ENCODE results near the gene SPAG16.

SPAG16 gene

GRCh38 chr2:214325404-214325803, 1041.1 kb downstream of the SPAG16 start:
- H3K27ac Mint-ChIP-seq = no peak overlapping the region
- no peaks in the 10 kb centered on the region for H3K4me1 Mint-ChIP-seq (ENCODE audit: low read depth)
- H3K36me3 Mint-ChIP-seq = no peaks in the 10 kb centered on the region
- no peak overlapping the region for H3K4me3 Mint-ChIP-seq
- H3K9me3 Mint-ChIP-seq (ENCODE audit: low read depth) = no peaks in the 10 kb centered on the region
- H3K27me3 Mint-ChIP-seq = no peaks in the 10 kb centered on the region

GRCh38 chr2:214328941-214329340, 1044.7 kb downstream of the SPAG16 start:
- no peak overlapping the region for H3K4me3 Mint-ChIP-seq
- no peak overlapping the region for H3K27ac Mint-ChIP-seq
- H3K36me3 Mint-ChIP-seq = no peaks in the 10 kb centered on the region
- H3K9me3 Mint-ChIP-seq (ENCODE audit: low read depth) = no peaks in the 10 kb centered on the region
- no peaks in the 10 kb centered on the region for H3K4me1 Mint-ChIP-seq (ENCODE audit: low read depth)
- H3K27me3 Mint-ChIP-seq = no peaks in the 10 kb centered on the region

GRCh38 chr2:214341646-214342045, 1057.4 kb downstream of the SPAG16 start:
- H3K27me3 Mint-ChIP-seq = no peaks in the 10 kb centered on the region
- H3K36me3 Mint-ChIP-seq = no peaks in the 10 kb centered on the region
- H3K9me3 Mint-ChIP-seq (ENCODE audit: low read depth) = no peaks in the 10 kb centered on the region
- H3K27ac Mint-ChIP-seq = no peak overlapping the region
- no peak overlapping the region for H3K4me3 Mint-ChIP-seq
- H3K4me1 Mint-ChIP-seq (ENCODE audit: low read depth) = no peaks in the 10 kb centered on the region

- Mint-ChIP-seq H3K36me3 (no peaks in the 10 kb centered on the region), H3K27ac (no peak overlapping the region), H3K27me3 (no peaks in the 10 kb centered on the region), H3K9me3 (ENCODE audit: low read depth) (peaks cover 13% of the 10 kb centered on the region), H3K4me1 (ENCODE audit: low read depth) (no peaks in the 10 kb centered on the region), H3K4me3 (no peak overlapping the region)
Observed at GRCh38 chr2:214358506-214358905, 1074.2 kb downstream of the SPAG16 start.

- peaks cover 13% of the 10 kb centered on the region for H3K9me3 Mint-ChIP-seq (ENCODE audit: low read depth)
- H3K4me1 Mint-ChIP-seq (ENCODE audit: low read depth) = no peaks in the 10 kb centered on the region
- no peaks in the 10 kb centered on the region for H3K27me3 Mint-ChIP-seq
- no peak overlapping the region for H3K27ac Mint-ChIP-seq
- no peaks in the 10 kb centered on the region for H3K36me3 Mint-ChIP-seq
- H3K4me3 Mint-ChIP-seq = no peak overlapping the region
Observed at GRCh38 chr2:214361116-214361515, 1076.9 kb downstream of the SPAG16 start.

- Mint-ChIP-seq H3K4me1 (ENCODE audit: low read depth) (no peaks in the 10 kb centered on the region), H3K27me3 (no peaks in the 10 kb centered on the region), H3K9me3 (ENCODE audit: low read depth) (no peaks in the 10 kb centered on the region), H3K4me3 (no peak overlapping the region), H3K27ac (no peak overlapping the region), H3K36me3 (no peaks in the 10 kb centered on the region)
Observed at GRCh38 chr2:214365549-214365948, 1081.3 kb downstream of the SPAG16 start.

- Mint-ChIP-seq H3K4me3 (no peak overlapping the region), H3K9me3 (ENCODE audit: low read depth) (no peaks in the 10 kb centered on the region), H3K4me1 (ENCODE audit: low read depth) (no peaks in the 10 kb centered on the region), H3K27me3 (no peaks in the 10 kb centered on the region), H3K36me3 (no peaks in the 10 kb centered on the region), H3K27ac (no peak overlapping the region)
Observed at GRCh38 chr2:214367171-214367570, 1082.9 kb downstream of the SPAG16 start.

- no peaks in the 10 kb centered on the region for H3K4me1 Mint-ChIP-seq (ENCODE audit: low read depth)
- H3K27me3 Mint-ChIP-seq = no peaks in the 10 kb centered on the region
- H3K36me3 Mint-ChIP-seq = no peaks in the 10 kb centered on the region
- no peak overlapping the region for H3K4me3 Mint-ChIP-seq
- H3K27ac Mint-ChIP-seq = no peak overlapping the region
- no peaks in the 10 kb centered on the region for H3K9me3 Mint-ChIP-seq (ENCODE audit: low read depth)
Observed at GRCh38 chr2:214376618-214377285, 1092.5 kb downstream of the SPAG16 start.

- no peaks in the 10 kb centered on the region for H3K27me3 Mint-ChIP-seq
- H3K9me3 Mint-ChIP-seq (ENCODE audit: low read depth) = no peaks in the 10 kb centered on the region
- H3K27ac Mint-ChIP-seq = no peak overlapping the region
- H3K36me3 Mint-ChIP-seq = no peaks in the 10 kb centered on the region
- H3K4me1 Mint-ChIP-seq (ENCODE audit: low read depth) = no peaks in the 10 kb centered on the region
- no peak overlapping the region for H3K4me3 Mint-ChIP-seq
Observed at GRCh38 chr2:214377286-214377624, 1093.0 kb downstream of the SPAG16 start.

GRCh38 chr2:214378455-214379103, 1094.3 kb downstream of the SPAG16 start:
- Mint-ChIP-seq H3K36me3 (no peaks in the 10 kb centered on the region), H3K4me3 (no peak overlapping the region), H3K4me1 (ENCODE audit: low read depth) (no peaks in the 10 kb centered on the region), H3K27me3 (no peaks in the 10 kb centered on the region), H3K27ac (no peak overlapping the region), H3K9me3 (ENCODE audit: low read depth) (no peaks in the 10 kb centered on the region)

- H3K27ac Mint-ChIP-seq = no peak overlapping the region
- no peaks in the 10 kb centered on the region for H3K27me3 Mint-ChIP-seq
- no peaks in the 10 kb centered on the region for H3K4me1 Mint-ChIP-seq (ENCODE audit: low read depth)
- H3K36me3 Mint-ChIP-seq = no peaks in the 10 kb centered on the region
- no peaks in the 10 kb centered on the region for H3K9me3 Mint-ChIP-seq (ENCODE audit: low read depth)
- H3K4me3 Mint-ChIP-seq = no peak overlapping the region
Observed at GRCh38 chr2:214379227-214379626, 1095.0 kb downstream of the SPAG16 start.

- no peaks in the 10 kb centered on the region for H3K27me3 Mint-ChIP-seq
- H3K36me3 Mint-ChIP-seq = no peaks in the 10 kb centered on the region
- no peak overlapping the region for H3K4me3 Mint-ChIP-seq
- no peaks in the 10 kb centered on the region for H3K9me3 Mint-ChIP-seq (ENCODE audit: low read depth)
- no peak overlapping the region for H3K27ac Mint-ChIP-seq
- H3K4me1 Mint-ChIP-seq (ENCODE audit: low read depth) = no peaks in the 10 kb centered on the region
Observed at GRCh38 chr2:214380681-214381080, 1096.4 kb downstream of the SPAG16 start.

GRCh38 chr2:214382229-214382628, 1098.0 kb downstream of the SPAG16 start:
- no peaks in the 10 kb centered on the region for H3K27me3 Mint-ChIP-seq
- no peaks in the 10 kb centered on the region for H3K4me1 Mint-ChIP-seq (ENCODE audit: low read depth)
- no peaks in the 10 kb centered on the region for H3K36me3 Mint-ChIP-seq
- H3K4me3 Mint-ChIP-seq = no peak overlapping the region
- H3K9me3 Mint-ChIP-seq (ENCODE audit: low read depth) = no peaks in the 10 kb centered on the region
- H3K27ac Mint-ChIP-seq = no peak overlapping the region

GRCh38 chr2:214386720-214387119, 1102.5 kb downstream of the SPAG16 start:
- H3K36me3 Mint-ChIP-seq = no peaks in the 10 kb centered on the region
- H3K4me1 Mint-ChIP-seq (ENCODE audit: low read depth) = no peaks in the 10 kb centered on the region
- H3K9me3 Mint-ChIP-seq (ENCODE audit: low read depth) = no peaks in the 10 kb centered on the region
- H3K4me3 Mint-ChIP-seq = no peak overlapping the region
- no peak overlapping the region for H3K27ac Mint-ChIP-seq
- H3K27me3 Mint-ChIP-seq = no peaks in the 10 kb centered on the region

GRCh38 chr2:214389334-214389733, 1105.1 kb downstream of the SPAG16 start:
- Mint-ChIP-seq H3K4me3 (no peak overlapping the region), H3K9me3 (ENCODE audit: low read depth) (no peaks in the 10 kb centered on the region), H3K36me3 (no peaks in the 10 kb centered on the region), H3K27me3 (no peaks in the 10 kb centered on the region), H3K4me1 (ENCODE audit: low read depth) (no peaks in the 10 kb centered on the region), H3K27ac (no peak overlapping the region)

- no peak overlapping the region for H3K27ac Mint-ChIP-seq
- no peaks in the 10 kb centered on the region for H3K4me1 Mint-ChIP-seq (ENCODE audit: low read depth)
- H3K4me3 Mint-ChIP-seq = no peak overlapping the region
- H3K9me3 Mint-ChIP-seq (ENCODE audit: low read depth) = no peaks in the 10 kb centered on the region
- H3K36me3 Mint-ChIP-seq = no peaks in the 10 kb centered on the region
- H3K27me3 Mint-ChIP-seq = no peaks in the 10 kb centered on the region
Observed at GRCh38 chr2:214393796-214394195, 1109.5 kb downstream of the SPAG16 start.

Measured in activated naive CD8-positive, alpha-beta T cell (primary cell).